ENCODE data around the gene NPAS2. TPM values are rescaled to one million over a fixed set of nuclear protein-coding genes. Genes with fewer than 3 reads are reported as not detected.
A peak's percentile ranks its signal among the peaks of the same experiment; 100 is the strongest.

NPAS2 gene
- total and polyA plus RNA-seq, 2 of the 8 experiments (the other 6 are each of a cell fraction or from before 2014, with no cell fraction given): 1.8 to 1.9 TPM

DNA sequence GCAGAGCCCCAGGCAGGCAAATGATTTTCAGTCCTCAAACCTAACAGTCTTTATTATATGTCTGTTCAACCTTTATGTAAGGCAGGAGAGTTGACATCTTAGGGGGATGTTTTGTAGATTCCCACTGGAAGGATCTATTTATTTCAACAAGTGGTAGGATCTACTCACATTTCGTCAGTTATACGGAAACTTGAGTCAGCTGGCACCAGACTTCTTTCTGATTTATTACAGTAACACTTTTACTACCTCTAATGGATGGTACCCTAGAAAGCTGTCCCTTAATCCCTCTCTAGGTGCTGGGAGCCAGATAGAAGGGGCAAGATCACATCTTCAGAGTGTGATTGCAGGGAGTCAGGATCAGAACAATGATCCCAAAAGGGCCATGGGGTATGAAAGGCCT, 180.1 kb downstream of the NPAS2 start:
- Histone ChIP-seq H3K4me2 (ENCODE audit: insufficient read depth in 1 of 2, low read depth in 2 of 2, low read length in 2 of 2) (no peak overlapping the region), H3K27me3 (replicated peaks in 1 of 4; ENCODE audit: control insufficient read depth in 3 of 4, extremely low read depth in 1 of 4, insufficient read depth in 3 of 4, low read length in 3 of 4) (peaks cover 0 to 7% (median 2%) of the 10 kb centered on the region in 4 experiments; a peak in 3 of 7 replicates), H4K20me1 (replicated peaks in 1 of 2; ENCODE audit: control insufficient read depth in 1 of 2, insufficient read depth in 2 of 2, low read length in 2 of 2) (peaks cover 12 to 15% of the 10 kb centered on the region in 2 experiments), H3K4me3 (ENCODE audit: extremely low read depth in 1 of 4, insufficient read depth in 2 of 4, low read depth in 3 of 4, low read length in 4 of 4) (no peak overlapping the region), H2AK5ac (ENCODE audit: low read depth, low read length) (no peak overlapping the region), H2BK15ac (ENCODE audit: low read length) (no peak overlapping the region), H3K9me3 (ENCODE audit: insufficient read depth in 2 of 2, low read depth in 1 of 2, low read length in 1 of 2) (no peaks in the 10 kb centered on the region), H3K14ac (ENCODE audit: insufficient read length) (no peak overlapping the region), H4K5ac (ENCODE audit: insufficient read length, low read depth, low read length) (no peak overlapping the region), H3K56ac (replicated peaks; ENCODE audit: insufficient read length, low read depth, low read length) (no peak overlapping the region), H3K27ac (ENCODE audit: low read depth, low read length) (no peak overlapping the region), H3K4ac (replicated peaks; ENCODE audit: insufficient read length, low read depth, low read length) (no peak overlapping the region), H2BK12ac (ENCODE audit: low read depth, low read length) (0 out of 2 replicates have a peak overlapping the region, but pooled peaks have one; percentile 32), H3K79me1 (ENCODE audit: low read depth, low read length) (peaks cover 3% of the 10 kb centered on the region), H3K36me3 (ENCODE audit: control insufficient read depth in 2 of 4, insufficient read depth in 4 of 4, low read length in 3 of 4) (peaks cover 12 to 25% (median 19%) of the 10 kb centered on the region in 4 experiments), H3K23ac (ENCODE audit: insufficient read length) (no peak overlapping the region), H2BK5ac (ENCODE audit: low read depth, low read length) (no peak overlapping the region), H2BK120ac (replicated peaks; ENCODE audit: low read depth, low read length) (no peak overlapping the region), H4K8ac (ENCODE audit: extremely low read depth, insufficient read depth, low read length) (no peak overlapping the region), H3K23me2 (ENCODE audit: low read depth, low read length) (peaks cover 8% of the 10 kb centered on the region), H2BK20ac (ENCODE audit: low read length) (no peak overlapping the region), H3K18ac (ENCODE audit: extremely low read depth, low read length) (no peak overlapping the region), H2AFZ (ENCODE audit: low read length) (no peak overlapping the region), H4K91ac (replicated peaks; ENCODE audit: insufficient read length, low read length) (no peak overlapping the region), H3K79me2 (ENCODE audit: control insufficient read depth in 1 of 2, insufficient read depth in 2 of 2, low read length in 2 of 2) (peaks cover 6 to 28% of the 10 kb centered on the region in 2 experiments), H3K4me1 (replicated peaks in 1 of 4; ENCODE audit: control insufficient read depth in 3 of 4, insufficient read depth in 4 of 4, low read length in 3 of 4) (peaks cover 4 to 10% (median 5%) of the 10 kb centered on the region in 4 experiments; a peak in 6 of 7 replicates), H3K9ac (replicated peaks in 1 of 4; ENCODE audit: extremely low read depth in 1 of 4, low read depth in 3 of 4, low read length in 3 of 4) (no peak overlapping the region)
- ChIA-PET CTCF (ENCODE audit: partially characterized antibody) (interaction anchor here (1.6 kb wide), 1 partner anchor 270 kb away, joined by 9 read pairs; no protein-coding TSS in a partner anchor), POLR2A (ENCODE audit: partially characterized antibody) (interaction anchor here (1.2 to 1.6 kb wide), 2 partner anchors 8 to 9 kb away, joined by 3 to 6 read pairs; no protein-coding TSS in a partner anchor)
- WGBS, 2 experiments (ENCODE audit: extremely low coverage in 1 of 2, insufficient coverage in 1 of 2, insufficient read length in 1 of 2, insufficient replicate concordance in 2 of 2, low coverage in 1 of 2, low lambda C conversion rate in 2 of 2, missing lambda C conversion rate in 1 of 2): 97% methylated on average over 2 of the region's 2 CpGs; no CpG with 5 or more reads in 1 of the 2 experiments
- no peak for DNase-seq (ENCODE audit: low read depth in 1 of 2, low spot score in 2 of 2)
- no peak for FAIRE-seq
- no peak for TF ChIP-seq EGR1 (IDR thresholded peaks at IDR 0.05; ENCODE audit: borderline replicate concordance, low read depth, low read length)
- TF ChIP-seq SUZ12 (IDR thresholded peaks at IDR 0.05; ENCODE audit: low read length): no peak
- TF ChIP-seq KDM5A (IDR thresholded peaks at IDR 0.05; ENCODE audit: low read length): no peak
- no peak for TF ChIP-seq CTBP2 (IDR thresholded peaks at IDR 0.05; ENCODE audit: borderline replicate concordance, insufficient read depth, insufficient read length, low read length)
- TF ChIP-seq GTF2F1 (IDR thresholded peaks at IDR 0.05; ENCODE audit: borderline replicate concordance, low read depth, low read length): no peak
- no peak for TF ChIP-seq POLR2AphosphoS5 (IDR thresholded peaks at IDR 0.05; ENCODE audit: low read depth, low read length)
- no peak for TF ChIP-seq TAF1 (IDR thresholded peaks at IDR 0.05; ENCODE audit: low read depth, low read length)

All from H1 (cell line).